GM21723 (cell line): ENCODE results near the gene ABHD4.
"Not testable (repeated sequence)": the region's sequence is repeated elsewhere in the genome, so short reads cannot be mapped to it uniquely, and the experiment has no call there.

Experiments
- ATAC-seq: cut with Tn5 transposase; IDR thresholded peaks from one replicate; pipeline ENCODE4 v1.9.1; 2021; ENCODE audit warnings: mild to moderate bottlenecking, moderate library complexity; ENCODE audit not compliant: unreplicated experiment

ABHD4 gene

GRCh38 chr14:22623047-22623446, 24.9 kb downstream of the ABHD4 start:
- no peak for ATAC-seq

DNA sequence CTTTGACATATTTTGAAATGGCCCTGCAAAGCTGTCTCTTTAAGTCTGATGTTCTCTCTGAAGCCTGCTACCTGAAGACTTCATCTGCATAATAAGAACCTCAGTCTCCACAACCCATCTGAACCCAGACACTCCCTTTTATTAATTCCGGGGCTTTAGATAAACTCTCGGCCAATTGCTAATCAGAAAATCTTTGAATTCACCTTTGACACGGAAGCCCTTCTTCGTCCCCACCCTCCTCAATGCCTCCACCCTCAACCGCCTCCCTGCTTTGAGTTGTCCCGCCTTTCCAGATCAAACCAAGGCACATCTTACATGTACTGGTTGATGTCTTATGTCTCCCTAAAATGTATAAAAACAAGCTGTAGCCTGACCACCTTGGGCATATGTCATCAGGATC, 28.5 kb downstream of the ABHD4 start:
- ATAC-seq = no peak

GRCh38 chr14:22627506-22628263, 29.6 kb downstream of the ABHD4 start:
- ATAC-seq = no peak

- ATAC-seq = no peak
Observed at GRCh38 chr14:22629361-22629760, 31.3 kb downstream of the ABHD4 start.

GRCh38 chr14:22630066-22630465, 32.0 kb downstream of the ABHD4 start:
- ATAC-seq = no peak

DNA sequence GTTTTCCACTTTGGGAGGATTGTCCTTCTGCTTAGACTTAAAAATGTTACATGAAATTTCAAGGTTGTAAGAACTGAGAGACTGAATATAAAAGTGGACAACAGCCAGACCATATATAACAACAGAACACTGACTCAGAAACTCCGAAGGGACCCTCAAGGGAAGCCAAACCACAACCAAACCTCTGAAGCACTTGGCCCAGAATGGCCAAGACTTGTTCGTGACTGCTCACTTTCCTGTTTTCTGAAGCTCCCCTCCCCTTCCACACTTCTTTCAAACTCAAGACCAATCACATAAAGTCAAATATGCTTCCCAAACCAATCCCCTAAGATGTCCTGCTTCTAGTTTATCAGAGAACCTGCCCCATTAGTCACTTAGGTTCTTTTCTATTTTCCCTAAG, 32.4 kb downstream of the ABHD4 start:
- no peak for ATAC-seq

- ATAC-seq = no peak
Observed at GRCh38 chr14:22634233-22634900, 36.3 kb downstream of the ABHD4 start.

GRCh38 chr14:22635980-22636379, 37.9 kb downstream of the ABHD4 start:
- ATAC-seq = not testable (repeated sequence)

DNA sequence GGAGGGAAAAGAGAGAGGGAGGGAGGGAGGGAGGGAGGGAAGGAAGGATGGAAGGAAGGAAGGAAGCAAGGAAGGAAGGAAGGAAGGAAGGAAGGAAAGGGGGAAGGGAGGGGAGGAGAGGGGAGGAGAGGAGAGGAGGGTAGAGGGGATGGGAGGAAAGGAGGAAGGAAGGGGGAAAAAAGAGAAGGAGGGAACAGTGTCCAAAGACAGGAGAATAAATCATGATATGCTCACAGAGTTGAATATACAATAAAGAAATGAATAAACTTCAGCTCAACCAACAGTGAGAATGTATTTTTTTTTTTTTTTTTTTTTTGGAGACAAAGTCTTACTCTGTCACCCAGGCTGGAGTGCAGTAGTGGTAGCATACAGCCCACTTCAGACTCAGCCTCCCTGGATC, 42.1 kb downstream of the ABHD4 start:
- ATAC-seq = no peak

DNA sequence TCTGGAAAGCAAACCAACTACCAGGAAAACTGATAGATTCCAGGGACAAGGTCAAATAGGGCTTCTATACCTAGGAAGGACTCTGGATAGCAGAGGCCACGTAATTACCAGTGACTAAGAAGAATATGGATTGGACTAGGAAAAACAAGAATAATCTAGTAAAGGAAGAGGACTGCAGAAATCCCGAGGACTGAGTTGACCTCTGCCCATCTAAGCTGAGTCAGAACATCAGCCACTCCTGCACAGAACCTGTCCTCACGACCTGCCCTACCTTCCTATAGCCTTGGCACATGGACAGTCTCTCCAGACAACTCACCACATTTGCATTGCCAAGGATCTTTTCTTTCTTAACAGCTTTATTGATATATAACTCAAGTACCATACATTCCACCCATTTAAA, 43.7 kb downstream of the ABHD4 start:
- ATAC-seq = no peak

DNA sequence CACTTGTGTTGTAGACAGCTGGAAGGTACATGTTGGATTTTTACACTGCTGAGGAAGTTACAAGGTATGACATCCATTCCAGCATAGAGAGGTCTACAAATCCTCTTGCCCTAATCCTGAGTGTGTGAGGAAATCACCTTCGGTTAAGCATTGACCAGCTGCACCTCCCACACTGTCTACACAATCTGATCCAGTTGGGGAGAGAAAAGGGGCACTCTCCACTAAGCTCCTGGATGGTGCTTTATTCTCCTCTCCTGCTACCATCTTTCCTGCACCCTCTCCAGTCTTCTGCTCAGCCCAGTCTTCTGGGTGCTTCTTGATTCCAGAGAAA, 46.2 kb downstream of the ABHD4 start, which contains the start of gene OR6J1:
Gene OR6J1 (minus strand): TSS at position 48 of the 331 bp plus-strand sequence. CDS start 9,541 bp downstream, outside the sequence.
- no peak for ATAC-seq

DNA sequence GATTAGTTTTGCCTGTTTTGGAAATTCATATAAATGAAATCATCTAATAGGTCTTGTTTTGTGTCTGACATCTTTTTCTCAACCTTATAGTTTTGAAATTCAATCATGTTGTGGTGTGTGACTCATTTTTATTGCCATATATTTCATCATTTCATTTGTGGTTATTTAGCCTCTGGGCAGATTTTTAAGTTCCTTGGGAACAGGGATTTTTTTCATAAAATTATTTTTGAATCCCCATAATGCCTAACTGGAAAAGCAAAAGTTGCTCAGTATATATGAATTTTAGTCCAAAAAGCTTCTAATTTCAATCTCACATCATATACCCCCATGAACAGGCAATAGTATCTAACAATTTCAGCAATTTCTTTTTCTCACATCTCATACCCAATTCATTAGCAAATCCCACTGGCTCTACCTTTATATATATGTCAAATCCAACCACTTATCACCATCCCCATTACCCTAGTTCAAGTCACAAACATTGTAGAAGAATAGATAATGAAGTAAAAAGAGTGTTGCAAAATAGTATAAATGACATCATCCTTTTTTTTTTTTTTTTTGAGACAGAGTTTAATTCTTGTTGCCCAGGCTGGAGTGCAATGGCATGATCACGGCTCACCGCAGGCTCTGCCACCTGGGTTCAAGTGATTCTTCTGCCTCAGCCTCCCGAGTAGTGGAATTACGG, 48.6 kb downstream of the ABHD4 start:
- no peak for ATAC-seq

GRCh38 chr14:22648506-22648905, 50.4 kb downstream of the ABHD4 start:
- no peak for ATAC-seq

GRCh38 chr14:22650046-22650739, 52.1 kb downstream of the ABHD4 start:
- ATAC-seq = no peak

- ATAC-seq = peak; percentile 85
Observed at GRCh38 chr14:22650960-22651521, 52.9 kb downstream of the ABHD4 start.

DNA sequence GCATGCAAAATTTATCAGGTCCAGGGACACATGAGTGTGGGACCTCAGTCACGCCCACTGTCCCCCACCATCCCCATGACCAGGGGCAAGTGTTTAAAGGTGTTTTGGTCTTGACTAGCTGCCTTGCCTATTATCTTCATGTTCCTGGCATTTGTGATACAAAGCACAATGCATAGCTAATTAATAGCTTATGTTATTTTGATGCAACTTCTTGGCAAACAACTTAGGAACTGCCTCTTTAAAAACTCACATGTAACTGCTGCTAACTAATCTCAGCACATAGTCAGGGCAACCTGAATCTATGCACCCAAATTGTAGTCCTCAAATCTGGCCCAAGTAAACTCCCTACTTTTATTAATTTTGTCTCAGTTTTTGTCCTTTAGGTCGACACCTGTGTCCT, 53.5 kb downstream of the ABHD4 start:
- ATAC-seq = peak; percentile 22

DNA sequence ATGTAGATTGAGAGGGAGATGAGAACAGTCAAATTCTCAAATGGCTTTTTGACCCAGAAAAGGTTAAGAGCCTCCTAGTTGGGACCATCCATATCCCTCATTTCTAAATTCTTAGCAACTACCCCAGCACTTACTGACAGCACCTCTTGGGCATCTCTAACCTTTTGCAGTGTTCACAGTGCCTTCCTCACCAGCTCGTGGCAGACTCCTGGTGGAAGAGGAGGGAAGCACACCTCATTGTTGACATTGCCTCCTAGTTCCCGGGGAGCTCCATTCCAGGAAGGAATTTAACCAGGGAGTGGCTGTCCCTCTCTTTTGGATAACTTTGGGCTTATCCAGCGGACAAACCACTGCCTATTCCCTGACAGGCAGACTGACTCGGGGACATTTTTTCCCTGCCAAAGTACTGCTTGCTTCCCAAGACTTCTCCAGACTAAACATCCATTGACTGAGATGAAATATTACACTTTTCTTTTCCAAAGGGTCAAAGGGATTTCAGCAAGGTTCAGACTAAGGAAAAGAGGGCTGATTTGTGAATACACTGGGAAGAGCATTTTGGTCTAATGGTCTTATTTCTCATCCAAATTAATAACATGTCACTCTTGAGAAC, 55.0 kb downstream of the ABHD4 start:
- peak; percentile 53 for ATAC-seq

DNA sequence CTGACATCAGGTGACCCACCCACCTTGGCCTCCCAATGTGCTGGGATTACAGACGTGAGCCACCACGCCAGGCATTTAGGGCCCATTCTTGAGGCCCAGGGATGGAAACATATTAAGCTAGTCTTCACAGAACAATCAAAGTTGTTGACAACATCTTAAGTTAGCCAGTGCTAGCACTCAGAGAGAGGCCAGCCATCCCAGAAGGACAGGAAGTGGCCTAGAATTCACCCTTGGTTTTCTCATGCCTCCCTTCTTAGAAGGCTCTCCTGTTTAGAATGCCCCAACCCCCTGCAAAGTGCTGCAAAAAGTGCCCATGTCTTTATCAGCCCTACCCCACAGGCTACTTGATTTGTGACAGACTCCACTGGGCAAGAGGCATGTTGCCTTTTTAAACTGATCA, 58.1 kb downstream of the ABHD4 start:
- ATAC-seq = no peak

GRCh38 chr14:22656945-22657731, 59.0 kb downstream of the ABHD4 start:
- ATAC-seq = no peak

DNA sequence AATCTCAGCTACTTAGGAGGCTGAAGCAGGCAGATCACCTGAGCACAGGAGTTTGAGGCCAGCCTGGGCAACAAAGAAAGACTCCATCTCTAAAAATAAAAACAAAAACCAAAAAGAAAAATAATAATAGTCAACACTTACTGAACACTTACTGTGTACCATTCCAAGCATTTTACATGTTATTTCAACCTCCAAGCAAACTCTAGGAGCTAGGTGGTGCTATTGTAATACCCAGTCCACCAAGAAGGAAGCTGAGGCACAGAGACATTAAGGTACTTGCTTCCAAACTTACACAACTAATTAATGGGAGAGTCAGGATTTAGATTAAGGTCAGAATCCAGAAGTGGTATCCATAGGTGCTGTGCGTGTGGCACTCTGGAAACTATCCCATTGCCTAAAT, 59.8 kb downstream of the ABHD4 start:
- no peak for ATAC-seq
